HG02938 (cell line): ENCODE data around the gene CPLX3.
A peak's percentile ranks its signal among the peaks of the same experiment; 100 is the strongest.

Experiments
- ATAC-seq: cut with Tn5 transposase; IDR thresholded peaks from one replicate; pipeline ENCODE4 v1.9.1; 2021; ENCODE audit warnings: mild to moderate bottlenecking, moderate library complexity; ENCODE audit not compliant: unreplicated experiment

Gene CPLX3

GRCh38 chr15:74802290-74802689 lies 24.1 kb upstream of the CPLX3 start:
- no peak for ATAC-seq

- no peak for ATAC-seq
Measured at GRCh38 chr15:74802862-74803447, 23.5 kb upstream of the CPLX3 start.

GRCh38 chr15:74804935-74805334 lies 21.5 kb upstream of the CPLX3 start:
- ATAC-seq = no peak

GRCh38 chr15:74807282-74807681 lies 19.1 kb upstream of the CPLX3 start:
- ATAC-seq = no peak

- no peak for ATAC-seq
Measured at GRCh38 chr15:74808078-74808839, 18.2 kb upstream of the CPLX3 start.

- no peak for ATAC-seq
Measured at GRCh38 chr15:74808840-74809229, 17.6 kb upstream of the CPLX3 start.

GRCh38 chr15:74809242-74809641 lies 17.2 kb upstream of the CPLX3 start:
- no peak for ATAC-seq

- no peak for ATAC-seq
Measured at GRCh38 chr15:74809956-74810355, 16.5 kb upstream of the CPLX3 start.

- ATAC-seq = no peak
Measured at GRCh38 chr15:74812533-74812932, 13.9 kb upstream of the CPLX3 start, which contains the start of gene LMAN1L. TSS of gene LMAN1L (plus strand) at chr15:74812835. CDS start at chr15:74812855, 20 bp downstream.

GRCh38 chr15:74815121-74815934 lies 11.1 kb upstream of the CPLX3 start:
- no peak for ATAC-seq

GRCh38 chr15:74815961-74816360 lies 10.5 kb upstream of the CPLX3 start:
- ATAC-seq = no peak

- no peak for ATAC-seq
Measured at GRCh38 chr15:74816624-74817369, 9.6 kb upstream of the CPLX3 start.

- ATAC-seq = no peak
Measured at GRCh38 chr15:74817370-74817737, 9.1 kb upstream of the CPLX3 start.

GRCh38 chr15:74820056-74820455 lies 6.4 kb upstream of the CPLX3 start:
- ATAC-seq = no peak

- peak; percentile 78 for ATAC-seq
Measured at GRCh38 chr15:74821091-74821789, 5.2 kb upstream of the CPLX3 start.

GRCh38 chr15:74821790-74822158 lies 4.7 kb upstream of the CPLX3 start:
- no peak for ATAC-seq

- ATAC-seq = no peak
Measured at GRCh38 chr15:74822233-74822632, 4.2 kb upstream of the CPLX3 start.

- ATAC-seq = no peak
Measured at GRCh38 chr15:74823324-74823723, 3.1 kb upstream of the CPLX3 start.

- no peak for ATAC-seq
Measured at GRCh38 chr15:74824976-74825375, 1.5 kb upstream of the CPLX3 start.

GRCh38 chr15:74825866-74826265 lies 561 bp upstream of the CPLX3 start:
- no peak for ATAC-seq

- no peak for ATAC-seq
Measured at GRCh38 chr15:74826921-74827320, 494 bp downstream of the CPLX3 start.
